ENCODE measurements around the gene PSMG3. TPM values are rescaled to one million over a fixed set of nuclear protein-coding genes. Genes with fewer than 3 reads are reported as not detected.

Gene PSMG3
- polyA plus RNA-seq, 1 experiment: 31.1 TPM

- Histone ChIP-seq H3K9me3 (ENCODE audit: control insufficient read depth, insufficient read depth, low read length) (no peaks in the 10 kb centered on the region; the same call in 1 of the 2 replicates), H3K27me3 (ENCODE audit: control insufficient read depth, insufficient read depth, low read length) (no peaks in the 10 kb centered on the region), H3K4me3 (ENCODE audit: low read depth, low read length) (no peak overlapping the region), H3K27ac (ENCODE audit: low read depth, low read length) (no peak overlapping the region)
- DNase-seq (ENCODE audit: low read depth, low spot score): no peak
- TF ChIP-seq, protein P1, sequence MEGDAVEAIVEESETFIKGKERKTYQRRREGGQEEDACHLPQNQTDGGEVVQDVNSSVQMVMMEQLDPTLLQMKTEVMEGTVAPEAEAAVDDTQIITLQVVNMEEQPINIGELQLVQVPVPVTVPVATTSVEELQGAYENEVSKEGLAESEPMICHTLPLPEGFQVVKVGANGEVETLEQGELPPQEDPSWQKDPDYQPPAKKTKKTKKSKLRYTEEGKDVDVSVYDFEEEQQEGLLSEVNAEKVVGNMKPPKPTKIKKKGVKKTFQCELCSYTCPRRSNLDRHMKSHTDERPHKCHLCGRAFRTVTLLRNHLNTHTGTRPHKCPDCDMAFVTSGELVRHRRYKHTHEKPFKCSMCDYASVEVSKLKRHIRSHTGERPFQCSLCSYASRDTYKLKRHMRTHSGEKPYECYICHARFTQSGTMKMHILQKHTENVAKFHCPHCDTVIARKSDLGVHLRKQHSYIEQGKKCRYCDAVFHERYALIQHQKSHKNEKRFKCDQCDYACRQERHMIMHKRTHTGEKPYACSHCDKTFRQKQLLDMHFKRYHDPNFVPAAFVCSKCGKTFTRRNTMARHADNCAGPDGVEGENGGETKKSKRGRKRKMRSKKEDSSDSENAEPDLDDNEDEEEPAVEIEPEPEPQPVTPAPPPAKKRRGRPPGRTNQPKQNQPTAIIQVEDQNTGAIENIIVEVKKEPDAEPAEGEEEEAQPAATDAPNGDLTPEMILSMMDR (IDR thresholded peaks at IDR 0.05; ENCODE audit: low read depth, low read length): no peak
- ChIA-PET POLR2A (interaction anchor here (0.6 to 1.0 kb wide), 2 partner anchors 10 to 12 kb away, joined by 3 read pairs; no protein-coding TSS in a partner anchor), CTCF (no interaction called here)
These were observed 20.9 kb downstream of the PSMG3 start for GRCh38 chr7:1548944-1549343.

GRCh38 chr7:1548438-1548831, 21.4 kb downstream of the PSMG3 start:
- no peak for DNase-seq (ENCODE audit: low read depth, low spot score)
- TF ChIP-seq, protein P1 (IDR thresholded peaks at IDR 0.05; ENCODE audit: low read depth, low read length): no peak
- CTCF ChIA-PET: no interaction called here
- Histone ChIP-seq H3K27ac (ENCODE audit: low read depth, low read length) (no peak overlapping the region), H3K4me3 (ENCODE audit: low read depth, low read length) (no peak overlapping the region), H3K27me3 (ENCODE audit: control insufficient read depth, insufficient read depth, low read length) (no peaks in the 10 kb centered on the region), H3K9me3 (ENCODE audit: control insufficient read depth, insufficient read depth, low read length) (no peaks in the 10 kb centered on the region; the same call in 1 of the 2 replicates)
- POLR2A ChIA-PET: interaction anchor here (0.6 to 1.0 kb wide), 2 partner anchors 10 to 11 kb away, joined by 3 read pairs; no protein-coding TSS in a partner anchor

- TF ChIP-seq, protein P1 (IDR thresholded peaks at IDR 0.05; ENCODE audit: low read depth, low read length): no peak
- H3K27ac ChIP-seq (ENCODE audit: low read depth, low read length): no peak overlapping the region
- ChIA-PET POLR2A (interaction anchor here (1.0 kb wide), 1 partner anchor 11 kb away, joined by 3 read pairs; no protein-coding TSS in a partner anchor), CTCF (no interaction called here)
- no peaks in the 10 kb centered on the region; the same call in 1 of the 2 replicates for H3K9me3 ChIP-seq (ENCODE audit: control insufficient read depth, insufficient read depth, low read length)
- DNase-seq (ENCODE audit: low read depth, low spot score): no peak
- H3K4me3 ChIP-seq (ENCODE audit: low read depth, low read length): no peak overlapping the region
- no peaks in the 10 kb centered on the region for H3K27me3 ChIP-seq (ENCODE audit: control insufficient read depth, insufficient read depth, low read length)
These were observed 21.9 kb downstream of the PSMG3 start for GRCh38 chr7:1547777-1548437.

GRCh38 chr7:1546909-1547776, 22.7 kb downstream of the PSMG3 start:
- ChIA-PET POLR2A (no interaction called here), CTCF (no interaction called here)
- TF ChIP-seq, protein P1 (IDR thresholded peaks at IDR 0.05; ENCODE audit: low read depth, low read length): no peak
- H3K9me3 ChIP-seq (ENCODE audit: control insufficient read depth, insufficient read depth, low read length): no peaks in the 10 kb centered on the region; the same call in 1 of the 2 replicates
- no peak for DNase-seq (ENCODE audit: low read depth, low spot score)
- H3K27me3 ChIP-seq (ENCODE audit: control insufficient read depth, insufficient read depth, low read length): no peaks in the 10 kb centered on the region
- no peak overlapping the region for H3K27ac ChIP-seq (ENCODE audit: low read depth, low read length)
- H3K4me3 ChIP-seq (ENCODE audit: low read depth, low read length): no peak overlapping the region

All from AG04450 (cell line).